RWPE2 (cell line): ENCODE results near the gene CCDC187.

ENCODE experiments used
- ATAC-seq: fragments of 200-7000 bp; cut with Tn5 transposase; 3 replicates; pipeline ENCODE4 v1.9.1; 2021; ENCODE audit warnings: low read depth
- DNase-seq: peaks from one replicate; pipeline ENCODE4 v3.0.0-alpha.2; 2020; ENCODE audit warnings: low spot score
- H3K27ac ChIP-seq: fragments of 450-650 bp; 2 replicates; pipeline ENCODE4 v1.5.1; 2017; ENCODE audit warnings: mild to moderate bottlenecking; ENCODE audit not compliant: poor library complexity, severe bottlenecking
- H3K27me3 ChIP-seq: fragments of 250-450 bp; sonication (Bioruptor Pico); 2 replicates; pipeline ENCODE4 v1.5.1; 2021; ENCODE audit warnings: mild to moderate bottlenecking, moderate library complexity; ENCODE audit not compliant: insufficient read depth, poor library complexity, severe bottlenecking
- H3K36me3 ChIP-seq: fragments of 250-450 bp; sonication (Bioruptor Pico); 2 replicates; pipeline ENCODE4 v1.5.1; 2020; ENCODE audit warnings: low read depth, mild to moderate bottlenecking, moderate library complexity
- H3K4me1 ChIP-seq: fragments of 250-450 bp; sonication (Bioruptor Pico); 2 replicates; pipeline ENCODE4 v1.5.1; 2021; ENCODE audit warnings: mild to moderate bottlenecking, moderate library complexity; ENCODE audit not compliant: insufficient read depth, poor library complexity, severe bottlenecking
- H3K4me3 ChIP-seq: fragments of 250-450 bp; sonication (Bioruptor Pico); 2 replicates; pipeline ENCODE4 v1.5.1; 2021; ENCODE audit warnings: mild to moderate bottlenecking, moderate library complexity; ENCODE audit not compliant: severe bottlenecking
- H3K9me3 ChIP-seq: fragments of 250-450 bp; sonication (Bioruptor Pico); 2 replicates; pipeline ENCODE4 v1.5.1; 2021; ENCODE audit warnings: mild to moderate bottlenecking, moderate library complexity; ENCODE audit not compliant: severe bottlenecking
- TF ChIP-seq, protein P1 (sequence below): fragments of 450-650 bp; IDR thresholded peaks from one replicate; pipeline ENCODE4 v1.5.1; 2017; ENCODE audit warnings: mild to moderate bottlenecking, moderate library complexity; ENCODE audit not compliant: poor library complexity, severe bottlenecking

Gene CCDC187

DNA sequence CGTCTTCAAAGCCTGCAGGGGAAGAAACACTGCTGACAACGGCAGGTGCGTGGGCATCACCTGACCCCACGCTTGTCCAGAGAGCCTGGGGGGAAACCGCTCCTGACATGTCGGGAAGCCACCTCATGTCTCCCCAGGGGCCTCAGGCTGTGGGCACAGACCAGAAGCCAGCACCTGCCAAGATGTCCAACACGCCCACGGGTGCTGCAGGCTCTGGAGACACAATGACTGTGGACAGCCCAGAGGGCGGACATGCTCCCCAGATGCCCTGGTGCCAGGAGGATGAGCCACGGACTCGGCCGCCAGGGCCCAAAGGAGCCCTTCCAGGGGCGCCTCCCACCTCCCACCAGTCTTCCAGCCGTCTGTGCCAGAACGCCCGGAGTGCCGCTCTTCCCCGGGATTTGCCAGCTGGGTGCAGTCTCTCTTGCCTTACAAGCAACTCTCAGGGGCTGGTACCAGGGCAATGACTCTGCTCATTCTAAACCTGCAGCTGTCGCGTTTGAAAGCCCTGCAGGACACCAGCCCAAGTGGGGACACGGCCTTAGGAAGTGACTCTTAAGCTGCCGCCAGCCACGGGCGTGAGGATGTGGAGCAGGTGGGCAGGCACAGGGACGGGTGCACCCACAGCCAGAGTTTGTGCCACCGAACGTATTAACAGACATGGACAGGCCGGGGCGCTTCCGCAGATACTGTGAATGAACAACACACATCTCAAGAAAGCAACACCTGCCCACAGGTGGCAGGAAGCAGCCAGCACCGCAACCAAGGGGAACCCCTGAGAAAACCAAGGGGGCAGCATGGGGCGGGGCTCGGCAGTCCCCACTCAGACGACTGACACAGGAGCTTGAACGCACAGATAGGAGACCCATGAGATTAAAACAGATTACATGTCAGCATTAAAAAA lies 92.2 kb downstream of the CCDC187 start:
- ATAC-seq (no peak), DNase-seq (no peak)
- Histone ChIP-seq H3K27me3 (no peaks in the 10 kb centered on the region), H3K27ac (no peak overlapping the region), H3K9me3 (no peaks in the 10 kb centered on the region), H3K36me3 (peaks cover 27% of the 10 kb centered on the region), H3K4me1 (no peaks in the 10 kb centered on the region), H3K4me3 (no peak overlapping the region)
- TF ChIP-seq, protein P1, sequence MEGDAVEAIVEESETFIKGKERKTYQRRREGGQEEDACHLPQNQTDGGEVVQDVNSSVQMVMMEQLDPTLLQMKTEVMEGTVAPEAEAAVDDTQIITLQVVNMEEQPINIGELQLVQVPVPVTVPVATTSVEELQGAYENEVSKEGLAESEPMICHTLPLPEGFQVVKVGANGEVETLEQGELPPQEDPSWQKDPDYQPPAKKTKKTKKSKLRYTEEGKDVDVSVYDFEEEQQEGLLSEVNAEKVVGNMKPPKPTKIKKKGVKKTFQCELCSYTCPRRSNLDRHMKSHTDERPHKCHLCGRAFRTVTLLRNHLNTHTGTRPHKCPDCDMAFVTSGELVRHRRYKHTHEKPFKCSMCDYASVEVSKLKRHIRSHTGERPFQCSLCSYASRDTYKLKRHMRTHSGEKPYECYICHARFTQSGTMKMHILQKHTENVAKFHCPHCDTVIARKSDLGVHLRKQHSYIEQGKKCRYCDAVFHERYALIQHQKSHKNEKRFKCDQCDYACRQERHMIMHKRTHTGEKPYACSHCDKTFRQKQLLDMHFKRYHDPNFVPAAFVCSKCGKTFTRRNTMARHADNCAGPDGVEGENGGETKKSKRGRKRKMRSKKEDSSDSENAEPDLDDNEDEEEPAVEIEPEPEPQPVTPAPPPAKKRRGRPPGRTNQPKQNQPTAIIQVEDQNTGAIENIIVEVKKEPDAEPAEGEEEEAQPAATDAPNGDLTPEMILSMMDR, result no peak

DNA sequence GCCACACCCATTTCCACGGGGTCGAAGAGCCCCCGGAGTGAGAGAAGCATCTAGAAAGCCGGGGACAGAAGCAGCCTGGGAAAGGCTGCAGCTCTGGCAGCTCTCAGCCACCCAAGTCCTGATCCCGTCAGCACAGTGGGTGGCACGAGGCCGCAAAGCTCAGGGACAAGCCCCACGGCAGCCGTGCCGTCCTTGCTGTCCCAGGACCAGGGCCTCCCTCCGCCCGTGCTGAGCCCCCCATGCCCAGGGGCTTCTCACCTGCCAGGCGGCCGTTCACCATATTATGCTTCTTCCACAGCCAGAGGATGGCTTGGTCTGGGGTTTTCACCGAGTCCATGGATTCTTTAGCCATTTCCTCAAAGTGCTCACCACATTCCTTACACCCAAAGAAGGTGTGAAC lies 92.9 kb downstream of the CCDC187 start:
- TF ChIP-seq, protein P1, result no peak
- Histone ChIP-seq H3K27ac (no peak overlapping the region), H3K36me3 (peaks cover 27% of the 10 kb centered on the region), H3K4me1 (no peaks in the 10 kb centered on the region), H3K9me3 (no peaks in the 10 kb centered on the region), H3K4me3 (no peak overlapping the region), H3K27me3 (no peaks in the 10 kb centered on the region)
- DNase-seq (no peak), ATAC-seq (no peak)

DNA sequence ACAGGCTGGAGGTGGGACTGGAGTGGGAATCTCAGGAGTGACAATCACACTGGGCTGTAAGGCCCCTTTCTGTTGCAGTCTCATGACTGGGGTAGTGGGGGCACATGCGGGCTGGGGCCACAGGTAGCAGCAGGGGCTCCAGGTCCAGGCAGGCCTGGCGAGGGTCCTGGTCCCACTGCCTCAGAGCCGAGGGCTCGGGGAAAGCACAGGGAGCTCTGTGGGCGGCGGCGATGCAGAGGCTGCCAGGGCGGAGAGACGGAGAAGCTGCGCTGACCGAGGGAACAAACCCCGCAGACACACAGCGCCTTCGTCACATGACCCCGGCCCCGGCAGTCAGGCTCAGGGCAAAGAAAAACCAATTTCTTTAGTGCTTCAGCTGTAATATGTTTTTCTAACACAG lies 93.6 kb downstream of the CCDC187 start:
- Histone ChIP-seq H3K9me3 (no peaks in the 10 kb centered on the region), H3K27ac (no peak overlapping the region), H3K4me1 (no peaks in the 10 kb centered on the region), H3K4me3 (no peak overlapping the region), H3K36me3 (peaks cover 20% of the 10 kb centered on the region), H3K27me3 (no peaks in the 10 kb centered on the region)
- TF ChIP-seq, protein P1, result no peak
- DNase-seq, result no peak
- no peak for ATAC-seq

DNA sequence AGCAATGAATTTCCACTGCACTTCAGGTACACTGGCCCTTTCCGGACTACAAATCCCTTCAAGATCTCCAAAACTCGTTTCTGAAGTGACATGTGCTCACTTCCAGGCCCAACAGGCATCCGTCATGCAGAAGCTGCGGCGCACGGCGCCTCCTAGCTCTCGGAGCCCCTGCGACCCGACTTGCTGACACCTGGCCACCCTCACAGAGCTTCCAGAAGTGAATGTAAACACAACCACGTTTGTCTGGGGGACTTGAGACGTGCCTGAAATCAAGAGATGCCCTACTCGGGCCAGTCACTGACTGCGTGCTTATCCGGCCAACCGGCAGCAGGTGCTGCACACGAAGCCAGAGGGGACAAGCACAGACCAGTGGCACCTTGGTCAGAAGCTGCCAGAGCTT lies 94.1 kb downstream of the CCDC187 start:
- H3K27ac ChIP-seq, result no peak overlapping the region
- H3K27me3 ChIP-seq, result peaks cover 1% of the 10 kb centered on the region
- H3K4me3 ChIP-seq, result no peak overlapping the region
- DNase-seq (no peak), ATAC-seq (no peak)
- TF ChIP-seq, protein P1, result no peak
- H3K4me1 ChIP-seq, result no peaks in the 10 kb centered on the region
- H3K9me3 ChIP-seq, result no peaks in the 10 kb centered on the region
- peaks cover 15% of the 10 kb centered on the region for H3K36me3 ChIP-seq

DNA sequence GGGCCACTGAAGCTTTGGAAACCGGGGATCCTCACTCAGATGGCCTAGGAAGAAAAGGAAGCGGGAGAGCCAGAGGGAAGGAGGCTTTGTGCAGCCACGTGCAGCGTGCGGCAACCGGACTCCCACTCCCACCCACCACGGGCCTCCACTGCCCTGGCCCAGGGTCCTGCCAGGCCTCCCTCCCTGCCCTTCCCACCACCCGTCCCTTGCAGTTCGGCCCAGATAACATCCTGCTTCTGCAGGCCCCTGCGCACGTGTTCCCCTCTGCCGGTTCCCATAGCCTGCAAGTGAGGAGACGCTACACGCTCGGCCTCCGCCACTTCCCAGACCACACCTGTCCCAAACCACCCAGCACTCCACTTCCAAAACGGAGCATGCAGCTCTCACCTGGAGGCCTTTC lies 94.7 kb downstream of the CCDC187 start:
- H3K4me1 ChIP-seq, result no peaks in the 10 kb centered on the region
- H3K27ac ChIP-seq, result no peak overlapping the region
- no peak overlapping the region for H3K4me3 ChIP-seq
- DNase-seq (no peak), ATAC-seq (no peak)
- H3K27me3 ChIP-seq, result peaks cover 7% of the 10 kb centered on the region
- TF ChIP-seq, protein P1, result no peak
- H3K9me3 ChIP-seq, result no peaks in the 10 kb centered on the region
- peaks cover 10% of the 10 kb centered on the region for H3K36me3 ChIP-seq
